Measurements from ENCODE around the gene EHMT1.
A peak's percentile ranks its signal among the peaks of the same experiment; 100 is the strongest.

Gene EHMT1

GRCh38 chr9:137745541-137745991 is 126.8 kb downstream of the EHMT1 start:
- H3K4me3 ChIP-seq (ENCODE audit: low read depth, low read length, poor library complexity, severe bottlenecking), result no peak overlapping the region
- H3K9me2 ChIP-seq (ENCODE audit: low read depth, low read length), result no peaks in the 10 kb centered on the region
- H3K27me3 ChIP-seq (ENCODE audit: insufficient read depth, low read length), result no peaks in the 10 kb centered on the region
- no peak overlapping the region for H3K9ac ChIP-seq (ENCODE audit: low read length)
- peak overlapping the region; percentile 55 for H3K27ac ChIP-seq (ENCODE audit: low read depth, low read length, poor library complexity, severe bottlenecking)
- TF ChIP-seq EZH2 (IDR thresholded peaks at IDR 0.05; ENCODE audit: borderline replicate concordance, low read length), result no peak
- TF ChIP-seq, protein P1, sequence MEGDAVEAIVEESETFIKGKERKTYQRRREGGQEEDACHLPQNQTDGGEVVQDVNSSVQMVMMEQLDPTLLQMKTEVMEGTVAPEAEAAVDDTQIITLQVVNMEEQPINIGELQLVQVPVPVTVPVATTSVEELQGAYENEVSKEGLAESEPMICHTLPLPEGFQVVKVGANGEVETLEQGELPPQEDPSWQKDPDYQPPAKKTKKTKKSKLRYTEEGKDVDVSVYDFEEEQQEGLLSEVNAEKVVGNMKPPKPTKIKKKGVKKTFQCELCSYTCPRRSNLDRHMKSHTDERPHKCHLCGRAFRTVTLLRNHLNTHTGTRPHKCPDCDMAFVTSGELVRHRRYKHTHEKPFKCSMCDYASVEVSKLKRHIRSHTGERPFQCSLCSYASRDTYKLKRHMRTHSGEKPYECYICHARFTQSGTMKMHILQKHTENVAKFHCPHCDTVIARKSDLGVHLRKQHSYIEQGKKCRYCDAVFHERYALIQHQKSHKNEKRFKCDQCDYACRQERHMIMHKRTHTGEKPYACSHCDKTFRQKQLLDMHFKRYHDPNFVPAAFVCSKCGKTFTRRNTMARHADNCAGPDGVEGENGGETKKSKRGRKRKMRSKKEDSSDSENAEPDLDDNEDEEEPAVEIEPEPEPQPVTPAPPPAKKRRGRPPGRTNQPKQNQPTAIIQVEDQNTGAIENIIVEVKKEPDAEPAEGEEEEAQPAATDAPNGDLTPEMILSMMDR (IDR thresholded peaks at IDR 0.05; ENCODE audit: low read length), result no peak
- no peaks in the 10 kb centered on the region for H3F3A ChIP-seq (ENCODE audit: insufficient read depth, low read length)
- H4K20me1 ChIP-seq (ENCODE audit: insufficient read depth, low read length), result no peaks in the 10 kb centered on the region
- 0 out of 2 replicates have a peak, but pooled peaks cover 3% of the 10 kb centered on the region for H3K79me2 ChIP-seq (ENCODE audit: insufficient read depth, low read length)
- H2AFZ ChIP-seq (ENCODE audit: low read length), result no peak overlapping the region
- no peaks in the 10 kb centered on the region for H3K9me3 ChIP-seq (ENCODE audit: low read length)
- peaks cover 74% of the 10 kb centered on the region for H3K36me3 ChIP-seq (ENCODE audit: insufficient read depth, low read length)
- peaks cover 30% of the 10 kb centered on the region for H3K4me1 ChIP-seq (ENCODE audit: insufficient read depth, low read length, severe bottlenecking)
- H3K4me2 ChIP-seq (ENCODE audit: low read length), result no peak overlapping the region; the same call in 1 of the 2 replicates

- TF ChIP-seq, protein P1 (IDR thresholded peaks at IDR 0.05; ENCODE audit: low read length), result no peak
- no peak for TF ChIP-seq EZH2 (IDR thresholded peaks at IDR 0.05; ENCODE audit: borderline replicate concordance, low read length)
- peaks cover 88% of the 10 kb centered on the region for H3K36me3 ChIP-seq (ENCODE audit: insufficient read depth, low read length)
- no peaks in the 10 kb centered on the region for H3K79me2 ChIP-seq (ENCODE audit: insufficient read depth, low read length)
- no peak overlapping the region for H3K27ac ChIP-seq (ENCODE audit: low read depth, low read length, poor library complexity, severe bottlenecking)
- H3K4me3 ChIP-seq (ENCODE audit: low read depth, low read length, poor library complexity, severe bottlenecking), result no peak overlapping the region
- peaks cover 29% of the 10 kb centered on the region for H3K4me1 ChIP-seq (ENCODE audit: insufficient read depth, low read length, severe bottlenecking)
- no peaks in the 10 kb centered on the region for H4K20me1 ChIP-seq (ENCODE audit: insufficient read depth, low read length)
- H3K9me3 ChIP-seq (ENCODE audit: low read length), result no peaks in the 10 kb centered on the region
- no peak overlapping the region for H2AFZ ChIP-seq (ENCODE audit: low read length)
- no peaks in the 10 kb centered on the region for H3K9me2 ChIP-seq (ENCODE audit: low read depth, low read length)
- H3K27me3 ChIP-seq (ENCODE audit: insufficient read depth, low read length), result no peaks in the 10 kb centered on the region
- H3K4me2 ChIP-seq (ENCODE audit: low read length), result no peak overlapping the region
- H3K9ac ChIP-seq (ENCODE audit: low read length), result no peak overlapping the region
- no peaks in the 10 kb centered on the region for H3F3A ChIP-seq (ENCODE audit: insufficient read depth, low read length)
Observed at GRCh38 chr9:137748311-137748710, 129.5 kb downstream of the EHMT1 start.

DNA sequence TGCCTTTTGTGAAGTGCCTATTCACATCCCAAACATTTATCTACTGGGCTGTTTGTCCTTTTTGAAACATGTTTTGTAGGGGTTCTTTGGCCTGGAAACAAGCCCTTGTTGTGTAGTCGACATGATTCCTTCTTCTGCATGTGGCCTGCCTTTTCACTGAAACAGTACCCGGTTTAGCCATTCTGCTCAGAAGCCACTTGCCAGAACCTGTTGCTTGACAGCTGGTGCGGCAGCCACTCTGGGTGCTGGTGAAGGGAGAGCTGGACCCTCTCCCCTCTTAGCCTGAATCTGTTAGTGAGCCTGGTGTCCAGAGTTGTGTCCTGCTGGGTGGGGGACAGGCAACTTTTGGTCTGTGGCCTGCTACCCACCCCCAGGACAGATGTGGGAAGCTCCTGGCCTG is 129.9 kb downstream of the EHMT1 start:
- H3F3A ChIP-seq (ENCODE audit: insufficient read depth, low read length), result no peaks in the 10 kb centered on the region
- H3K4me3 ChIP-seq (ENCODE audit: low read depth, low read length, poor library complexity, severe bottlenecking), result no peak overlapping the region
- H3K36me3 ChIP-seq (ENCODE audit: insufficient read depth, low read length), result peaks cover 88% of the 10 kb centered on the region
- no peak overlapping the region for H2AFZ ChIP-seq (ENCODE audit: low read length)
- TF ChIP-seq, protein P1 (IDR thresholded peaks at IDR 0.05; ENCODE audit: low read length), result no peak
- TF ChIP-seq EZH2 (IDR thresholded peaks at IDR 0.05; ENCODE audit: borderline replicate concordance, low read length), result no peak
- no peaks in the 10 kb centered on the region for H3K9me3 ChIP-seq (ENCODE audit: low read length)
- H3K9ac ChIP-seq (ENCODE audit: low read length), result no peak overlapping the region
- no peaks in the 10 kb centered on the region for H3K27me3 ChIP-seq (ENCODE audit: insufficient read depth, low read length)
- peaks cover 24% of the 10 kb centered on the region for H3K4me1 ChIP-seq (ENCODE audit: insufficient read depth, low read length, severe bottlenecking)
- no peak overlapping the region for H3K27ac ChIP-seq (ENCODE audit: low read depth, low read length, poor library complexity, severe bottlenecking)
- H3K9me2 ChIP-seq (ENCODE audit: low read depth, low read length), result no peaks in the 10 kb centered on the region
- no peak overlapping the region for H3K4me2 ChIP-seq (ENCODE audit: low read length)
- no peaks in the 10 kb centered on the region for H3K79me2 ChIP-seq (ENCODE audit: insufficient read depth, low read length)
- H4K20me1 ChIP-seq (ENCODE audit: insufficient read depth, low read length), result no peaks in the 10 kb centered on the region

Measured in OCI-LY1 (cell line).